Measurements from ENCODE around the gene AMER3.

Gene AMER3

GRCh38 chr2:130724455-130724854, 30.9 kb upstream of the AMER3 start:
- Histone ChIP-seq H3K9me3 (ENCODE audit: control insufficient read depth, low read length) (no peaks in the 10 kb centered on the region), H3K18ac (ENCODE audit: low read depth in 1 of 2, low read length in 2 of 2) (no peak overlapping the region), H3K27ac (ENCODE audit: low read length, poor library complexity, severe bottlenecking) (no peak overlapping the region), H4K91ac (ENCODE audit: low read length) (no peak overlapping the region), H2AFZ (ENCODE audit: low read depth, low read length) (no peak overlapping the region), H3K4me3 (ENCODE audit: insufficient read depth in 1 of 2, low read depth in 1 of 2, low read length in 2 of 2) (no peak overlapping the region), H2AK5ac (ENCODE audit: low read length, severe bottlenecking) (no peak overlapping the region), H4K8ac (ENCODE audit: low read length) (no peak overlapping the region), H3K36me3 (ENCODE audit: control insufficient read depth in 1 of 2, insufficient read depth in 2 of 2, low read depth in 1 of 2, low read length in 2 of 2) (no peaks in the 10 kb centered on the region), H3K4me1 (ENCODE audit: control insufficient read depth, insufficient read depth, low read depth, low read length) (peaks cover 17% of the 10 kb centered on the region), H3K9ac (ENCODE audit: low read length) (no peak overlapping the region), H2BK5ac (ENCODE audit: low read depth, low read length, poor library complexity, severe bottlenecking) (no peak overlapping the region), H3K23ac (ENCODE audit: low read length in 2 of 2) (no peak overlapping the region), H3K79me1 (replicated peaks; ENCODE audit: low read length, poor library complexity, severe bottlenecking) (no peaks in the 10 kb centered on the region), H2BK120ac (ENCODE audit: low read depth, low read length) (no peak overlapping the region), H2BK12ac (ENCODE audit: low read length in 2 of 2) (no peak overlapping the region), H3K27me3 (ENCODE audit: control insufficient read depth in 1 of 2, insufficient read depth in 1 of 2, low read length in 2 of 2) (peaks cover 5 to 8% of the 10 kb centered on the region in 2 experiments), H3K4me2 (ENCODE audit: low read length, poor library complexity, severe bottlenecking) (no peak overlapping the region), H3K4ac (ENCODE audit: low read depth in 1 of 2, low read length in 2 of 2) (no peak overlapping the region), H3K14ac (ENCODE audit: low read length in 2 of 2) (no peak overlapping the region), H2BK15ac (ENCODE audit: low read depth, poor library complexity, severe bottlenecking) (no peak overlapping the region)
- WGBS = 76% methylated on average over 2 of the region's 2 CpGs
- DNase-seq = no peak

DNA sequence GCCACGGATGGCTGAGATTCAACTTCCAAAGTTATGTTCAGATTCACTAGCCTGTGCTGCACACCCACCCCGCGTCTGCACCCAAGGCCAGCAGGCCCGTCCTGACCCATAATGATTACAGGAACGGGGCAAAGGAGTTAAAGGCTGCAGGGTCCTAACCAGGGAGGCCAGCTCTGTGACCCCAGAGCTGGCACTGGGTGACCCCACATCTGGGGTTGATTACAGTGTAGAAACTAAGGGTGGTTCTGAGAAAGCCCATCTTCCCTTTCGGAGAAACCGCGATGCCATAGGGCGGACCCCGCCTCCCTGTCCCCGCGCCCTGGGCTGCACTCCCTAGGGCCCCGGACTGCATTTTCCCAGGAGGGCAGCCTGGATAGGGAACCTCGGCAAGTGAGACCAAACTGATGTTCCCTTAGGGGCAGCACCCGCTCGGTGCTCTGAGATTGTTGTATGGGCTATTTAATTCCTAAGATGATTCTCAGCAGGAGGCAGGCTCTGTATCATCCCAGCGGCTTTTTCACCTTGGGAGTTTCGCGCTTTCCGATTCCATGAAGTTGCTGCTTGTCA, 28.6 kb upstream of the AMER3 start:
- Histone ChIP-seq H2BK5ac (ENCODE audit: low read depth, low read length, poor library complexity, severe bottlenecking) (no peak overlapping the region), H3K23ac (ENCODE audit: low read length in 2 of 2) (no peak overlapping the region), H3K4ac (ENCODE audit: low read depth in 1 of 2, low read length in 2 of 2) (no peak overlapping the region), H3K14ac (ENCODE audit: low read length in 2 of 2) (no peak overlapping the region), H3K27ac (ENCODE audit: low read length, poor library complexity, severe bottlenecking) (no peak overlapping the region), H3K4me1 (ENCODE audit: control insufficient read depth, insufficient read depth, low read depth, low read length) (peaks cover 17% of the 10 kb centered on the region), H2AFZ (ENCODE audit: low read depth, low read length) (no peak overlapping the region), H3K9ac (ENCODE audit: low read length) (peak overlapping the region; percentile 83), H4K91ac (ENCODE audit: low read length) (no peak overlapping the region), H2AK5ac (ENCODE audit: low read length, severe bottlenecking) (no peak overlapping the region), H3K4me2 (ENCODE audit: low read length, poor library complexity, severe bottlenecking) (peak overlapping the region; percentile 89), H3K27me3 (ENCODE audit: control insufficient read depth in 1 of 2, insufficient read depth in 1 of 2, low read length in 2 of 2) (peaks cover 5 to 8% of the 10 kb centered on the region in 2 experiments), H3K4me3 (ENCODE audit: insufficient read depth in 1 of 2, low read depth in 1 of 2, low read length in 2 of 2) (peak overlapping the region; percentile 51 to 80), H3K9me3 (ENCODE audit: control insufficient read depth, low read length) (no peaks in the 10 kb centered on the region), H2BK12ac (ENCODE audit: low read length in 2 of 2) (no peak overlapping the region), H3K18ac (ENCODE audit: low read depth in 1 of 2, low read length in 2 of 2) (no peak overlapping the region), H3K79me1 (replicated peaks; ENCODE audit: low read length, poor library complexity, severe bottlenecking) (no peaks in the 10 kb centered on the region), H2BK120ac (ENCODE audit: low read depth, low read length) (no peak overlapping the region), H2BK15ac (ENCODE audit: low read depth, poor library complexity, severe bottlenecking) (no peak overlapping the region), H4K8ac (ENCODE audit: low read length) (no peak overlapping the region), H3K36me3 (ENCODE audit: control insufficient read depth in 1 of 2, insufficient read depth in 2 of 2, low read depth in 1 of 2, low read length in 2 of 2) (no peaks in the 10 kb centered on the region)
- 35% methylated on average over 20 of the region's 20 CpGs for WGBS
- no peak for DNase-seq

DNA sequence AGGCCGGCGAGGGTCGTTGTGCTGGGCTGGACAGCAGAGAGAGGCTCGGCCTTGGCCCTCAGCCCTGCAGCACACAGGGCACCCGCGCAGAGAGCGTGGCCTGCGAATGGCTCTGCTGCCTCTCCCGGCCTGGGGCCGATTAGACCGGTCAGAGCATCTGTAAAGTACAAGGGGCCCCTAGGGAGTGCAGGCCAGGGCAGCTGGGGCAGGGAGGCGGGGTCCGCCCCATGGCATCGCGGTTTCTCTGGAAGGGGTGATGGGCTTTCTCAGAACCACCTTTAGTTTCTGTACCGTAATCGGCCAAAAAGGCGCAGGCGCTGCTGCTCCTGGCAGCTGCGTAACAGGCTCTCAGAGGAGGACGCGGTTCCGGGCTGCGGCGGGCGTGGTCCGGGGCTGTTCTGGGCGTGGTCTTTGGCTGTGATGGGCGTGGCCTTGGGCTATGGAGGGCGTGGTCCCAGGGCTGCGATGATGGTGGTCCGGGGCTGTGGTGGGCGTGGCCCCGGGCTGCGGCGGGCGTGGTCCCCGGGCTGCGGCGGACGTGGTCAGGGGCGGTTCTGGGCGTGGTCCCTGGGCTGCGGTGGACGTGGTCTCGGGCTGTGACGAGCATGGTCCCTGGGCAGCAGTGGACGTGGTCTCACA, 27.9 kb upstream of the AMER3 start:
- Histone ChIP-seq H2BK15ac (ENCODE audit: low read depth, poor library complexity, severe bottlenecking) (no peak overlapping the region), H3K4me2 (ENCODE audit: low read length, poor library complexity, severe bottlenecking) (peak overlapping the region; percentile 89), H4K91ac (ENCODE audit: low read length) (peak overlapping the region; percentile 20), H3K9me3 (ENCODE audit: control insufficient read depth, low read length) (no peaks in the 10 kb centered on the region), H3K27me3 (ENCODE audit: control insufficient read depth in 1 of 2, insufficient read depth in 1 of 2, low read length in 2 of 2) (peaks cover 5 to 8% of the 10 kb centered on the region in 2 experiments), H3K23ac (ENCODE audit: low read length in 2 of 2) (no peak overlapping the region), H3K14ac (ENCODE audit: low read length in 2 of 2) (no peak overlapping the region), H3K18ac (ENCODE audit: low read depth in 1 of 2, low read length in 2 of 2) (peak overlapping the region in 1 of 2 experiments; percentile 22), H3K79me1 (replicated peaks; ENCODE audit: low read length, poor library complexity, severe bottlenecking) (no peaks in the 10 kb centered on the region), H3K9ac (ENCODE audit: low read length) (peak overlapping the region; percentile 83), H2AK5ac (ENCODE audit: low read length, severe bottlenecking) (no peak overlapping the region), H2BK12ac (ENCODE audit: low read length in 2 of 2) (no peak overlapping the region), H3K4me3 (ENCODE audit: insufficient read depth in 1 of 2, low read depth in 1 of 2, low read length in 2 of 2) (peak overlapping the region; percentile 51 to 80), H2AFZ (ENCODE audit: low read depth, low read length) (peak overlapping the region; percentile 54), H3K27ac (ENCODE audit: low read length, poor library complexity, severe bottlenecking) (no peak overlapping the region), H3K4me1 (ENCODE audit: control insufficient read depth, insufficient read depth, low read depth, low read length) (peaks cover 17% of the 10 kb centered on the region), H3K36me3 (ENCODE audit: control insufficient read depth in 1 of 2, insufficient read depth in 2 of 2, low read depth in 1 of 2, low read length in 2 of 2) (no peaks in the 10 kb centered on the region), H2BK5ac (ENCODE audit: low read depth, low read length, poor library complexity, severe bottlenecking) (no peak overlapping the region), H2BK120ac (ENCODE audit: low read depth, low read length) (no peak overlapping the region), H3K4ac (ENCODE audit: low read depth in 1 of 2, low read length in 2 of 2) (no peak overlapping the region), H4K8ac (ENCODE audit: low read length) (no peak overlapping the region)
- DNase-seq = peak; percentile 30
- under 1% methylated on average over 36 of the region's 48 CpGs for WGBS

- H3K23ac ChIP-seq (ENCODE audit: low read length in 2 of 2) = no peak overlapping the region
- H3K14ac ChIP-seq (ENCODE audit: low read length in 2 of 2) = no peak overlapping the region
- peaks cover 5 to 8% of the 10 kb centered on the region in 2 experiments for H3K27me3 ChIP-seq (ENCODE audit: control insufficient read depth in 1 of 2, insufficient read depth in 1 of 2, low read length in 2 of 2)
- no peak overlapping the region for H3K9ac ChIP-seq (ENCODE audit: low read length)
- no peaks in the 10 kb centered on the region for H3K79me1 ChIP-seq (replicated peaks; ENCODE audit: low read length, poor library complexity, severe bottlenecking)
- no peak overlapping the region for H2BK12ac ChIP-seq (ENCODE audit: low read length in 2 of 2)
- peak overlapping the region; percentile 20 for H2AFZ ChIP-seq (ENCODE audit: low read depth, low read length)
- H2BK15ac ChIP-seq (ENCODE audit: low read depth, poor library complexity, severe bottlenecking) = no peak overlapping the region
- H3K18ac ChIP-seq (ENCODE audit: low read depth in 1 of 2, low read length in 2 of 2) = no peak overlapping the region
- H2BK120ac ChIP-seq (ENCODE audit: low read depth, low read length) = no peak overlapping the region
- no peaks in the 10 kb centered on the region for H3K9me3 ChIP-seq (ENCODE audit: control insufficient read depth, low read length)
- DNase-seq = no peak
- H3K4me1 ChIP-seq (ENCODE audit: control insufficient read depth, insufficient read depth, low read depth, low read length) = peaks cover 17% of the 10 kb centered on the region
- no peak overlapping the region for H2BK5ac ChIP-seq (ENCODE audit: low read depth, low read length, poor library complexity, severe bottlenecking)
- H2AK5ac ChIP-seq (ENCODE audit: low read length, severe bottlenecking) = no peak overlapping the region
- no peak overlapping the region for H3K27ac ChIP-seq (ENCODE audit: low read length, poor library complexity, severe bottlenecking)
- peak overlapping the region; percentile 51 to 80 for H3K4me3 ChIP-seq (ENCODE audit: insufficient read depth in 1 of 2, low read depth in 1 of 2, low read length in 2 of 2)
- H4K91ac ChIP-seq (ENCODE audit: low read length) = peak overlapping the region; percentile 20
- H3K4me2 ChIP-seq (ENCODE audit: low read length, poor library complexity, severe bottlenecking) = peak overlapping the region; percentile 89
- WGBS = 41% methylated on average over 12 of the region's 12 CpGs
- no peak overlapping the region for H3K4ac ChIP-seq (ENCODE audit: low read depth in 1 of 2, low read length in 2 of 2)
- no peaks in the 10 kb centered on the region for H3K36me3 ChIP-seq (ENCODE audit: control insufficient read depth in 1 of 2, insufficient read depth in 2 of 2, low read depth in 1 of 2, low read length in 2 of 2)
- no peak overlapping the region for H4K8ac ChIP-seq (ENCODE audit: low read length)
Observed at GRCh38 chr2:130728007-130728454, 27.3 kb upstream of the AMER3 start.
